ENCODE measurements around the gene STRBP.

The STRBP gene

DNA sequence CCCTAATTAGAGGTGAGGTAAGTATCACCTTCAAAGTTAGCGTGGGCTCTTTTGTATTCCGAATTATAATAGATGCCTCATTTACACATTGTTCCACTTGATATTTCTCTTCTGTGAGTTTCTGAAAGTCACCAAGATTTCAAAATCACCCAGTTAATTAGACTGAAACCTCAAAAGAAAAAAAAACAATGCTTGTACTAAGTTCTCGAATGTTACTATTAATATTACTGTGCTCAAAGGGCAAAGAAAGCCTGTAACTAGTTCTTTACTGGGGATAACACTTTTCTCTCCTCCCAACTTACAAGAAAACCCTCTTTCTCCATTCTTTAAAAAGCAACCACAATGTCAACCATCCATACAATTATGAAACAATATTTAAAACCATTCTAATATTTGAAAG lies 98.5 kb downstream of the STRBP start:
- TF ChIP-seq, protein P1, sequence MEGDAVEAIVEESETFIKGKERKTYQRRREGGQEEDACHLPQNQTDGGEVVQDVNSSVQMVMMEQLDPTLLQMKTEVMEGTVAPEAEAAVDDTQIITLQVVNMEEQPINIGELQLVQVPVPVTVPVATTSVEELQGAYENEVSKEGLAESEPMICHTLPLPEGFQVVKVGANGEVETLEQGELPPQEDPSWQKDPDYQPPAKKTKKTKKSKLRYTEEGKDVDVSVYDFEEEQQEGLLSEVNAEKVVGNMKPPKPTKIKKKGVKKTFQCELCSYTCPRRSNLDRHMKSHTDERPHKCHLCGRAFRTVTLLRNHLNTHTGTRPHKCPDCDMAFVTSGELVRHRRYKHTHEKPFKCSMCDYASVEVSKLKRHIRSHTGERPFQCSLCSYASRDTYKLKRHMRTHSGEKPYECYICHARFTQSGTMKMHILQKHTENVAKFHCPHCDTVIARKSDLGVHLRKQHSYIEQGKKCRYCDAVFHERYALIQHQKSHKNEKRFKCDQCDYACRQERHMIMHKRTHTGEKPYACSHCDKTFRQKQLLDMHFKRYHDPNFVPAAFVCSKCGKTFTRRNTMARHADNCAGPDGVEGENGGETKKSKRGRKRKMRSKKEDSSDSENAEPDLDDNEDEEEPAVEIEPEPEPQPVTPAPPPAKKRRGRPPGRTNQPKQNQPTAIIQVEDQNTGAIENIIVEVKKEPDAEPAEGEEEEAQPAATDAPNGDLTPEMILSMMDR (conservative IDR thresholded peaks at IDR 0.05; ENCODE audit: control insufficient read depth, insufficient read depth, low read depth, low read length): no peak
- H3K4me3 ChIP-seq (ENCODE audit: control insufficient read depth, low read depth, low read length): no peak overlapping the region
- no peak for DNase-seq (ENCODE audit: low read depth)

DNA sequence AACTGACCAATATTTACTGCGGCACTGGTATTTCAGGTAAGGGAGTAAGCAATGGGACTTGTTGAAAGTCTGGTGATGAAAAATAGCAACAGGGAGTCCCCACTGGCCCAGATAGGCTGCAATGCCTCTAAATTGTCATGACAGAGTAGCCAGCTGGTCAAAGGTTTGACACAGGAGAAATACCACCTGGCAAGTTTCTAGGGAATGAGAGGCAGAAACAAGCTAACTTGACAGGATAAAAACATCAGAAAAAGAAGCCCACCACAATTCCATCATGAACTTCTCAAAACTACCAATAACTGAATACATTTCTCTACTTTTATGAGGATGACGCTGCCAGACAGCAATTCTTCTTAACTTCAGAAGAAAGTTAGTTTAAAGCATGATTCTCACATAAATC lies 99.8 kb downstream of the STRBP start:
- DNase-seq (ENCODE audit: low read depth): no peak
- H3K4me3 ChIP-seq (ENCODE audit: control insufficient read depth, low read depth, low read length): no peak overlapping the region
- TF ChIP-seq, protein P1 (conservative IDR thresholded peaks at IDR 0.05; ENCODE audit: control insufficient read depth, insufficient read depth, low read depth, low read length): no peak

DNA sequence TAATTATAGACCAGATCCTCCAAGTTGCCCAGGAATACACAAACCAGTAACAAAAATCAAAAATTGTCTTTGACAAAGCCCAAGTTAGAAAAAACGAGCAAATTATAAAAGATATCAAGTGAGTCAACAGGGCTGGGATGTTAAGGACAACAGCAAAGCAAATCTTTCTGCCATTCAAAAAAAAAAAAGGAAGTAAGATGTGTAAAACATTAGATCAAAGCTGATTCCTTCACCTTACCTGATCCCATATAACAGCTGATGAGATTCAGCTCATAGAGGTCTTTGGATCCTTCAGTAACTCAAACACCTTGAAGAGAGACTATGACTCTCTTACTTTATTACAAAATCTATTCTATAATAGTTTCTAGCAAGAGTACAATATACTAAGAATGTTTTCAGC lies 100.9 kb downstream of the STRBP start:
- TF ChIP-seq, protein P1 (conservative IDR thresholded peaks at IDR 0.05; ENCODE audit: control insufficient read depth, insufficient read depth, low read depth, low read length): no peak
- no peak overlapping the region for H3K4me3 ChIP-seq (ENCODE audit: control insufficient read depth, low read depth, low read length)

DNA sequence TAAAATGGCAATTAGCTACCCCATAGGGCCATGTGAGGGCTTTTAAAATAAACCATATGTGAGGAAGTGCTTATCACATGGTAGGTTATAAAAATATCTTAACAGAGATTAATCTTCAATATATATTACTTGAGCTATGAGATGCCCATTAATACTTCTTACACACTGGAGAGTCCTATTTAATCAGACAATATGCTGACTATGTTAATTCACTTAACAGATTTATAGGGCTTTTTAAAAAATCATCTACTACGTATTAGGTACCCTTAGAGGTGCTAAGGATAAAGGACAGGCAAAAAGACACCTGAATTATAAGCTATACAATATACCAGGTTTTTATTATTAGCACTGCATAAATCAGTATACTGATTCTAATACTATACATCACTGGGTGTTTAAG lies 102.6 kb downstream of the STRBP start:
- TF ChIP-seq, protein P1 (conservative IDR thresholded peaks at IDR 0.05; ENCODE audit: control insufficient read depth, insufficient read depth, low read depth, low read length): no peak
- no peak for DNase-seq (ENCODE audit: low read depth)
- no peak overlapping the region for H3K4me3 ChIP-seq (ENCODE audit: control insufficient read depth, low read depth, low read length)

More for the DNA sequence above, 100.9 kb downstream of the STRBP start:
- no peak for DNase-seq (ENCODE audit: low read depth)

DNA sequence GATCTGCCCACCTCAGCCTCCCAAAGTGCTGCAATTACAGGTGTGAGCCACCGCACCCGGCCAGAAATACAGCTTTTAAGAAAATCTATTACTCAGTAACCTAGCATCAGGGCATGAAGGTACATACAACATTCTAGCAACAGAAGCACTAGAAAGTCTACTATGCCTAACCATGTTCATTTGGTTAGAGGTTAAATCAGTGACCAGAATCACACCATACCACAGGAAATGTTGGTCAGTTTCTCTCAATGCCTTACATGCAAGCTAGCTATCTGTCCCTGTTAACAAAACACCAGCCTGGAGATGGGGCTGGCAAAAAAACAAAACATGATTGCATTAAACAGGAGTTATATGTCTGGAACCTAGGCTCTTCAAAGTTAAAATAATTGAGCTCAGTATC lies 104.1 kb downstream of the STRBP start:
- DNase-seq (ENCODE audit: low read depth): no peak
- TF ChIP-seq, protein P1 (conservative IDR thresholded peaks at IDR 0.05; ENCODE audit: control insufficient read depth, insufficient read depth, low read depth, low read length): no peak
- no peak overlapping the region for H3K4me3 ChIP-seq (ENCODE audit: control insufficient read depth, low read depth, low read length)

DNA sequence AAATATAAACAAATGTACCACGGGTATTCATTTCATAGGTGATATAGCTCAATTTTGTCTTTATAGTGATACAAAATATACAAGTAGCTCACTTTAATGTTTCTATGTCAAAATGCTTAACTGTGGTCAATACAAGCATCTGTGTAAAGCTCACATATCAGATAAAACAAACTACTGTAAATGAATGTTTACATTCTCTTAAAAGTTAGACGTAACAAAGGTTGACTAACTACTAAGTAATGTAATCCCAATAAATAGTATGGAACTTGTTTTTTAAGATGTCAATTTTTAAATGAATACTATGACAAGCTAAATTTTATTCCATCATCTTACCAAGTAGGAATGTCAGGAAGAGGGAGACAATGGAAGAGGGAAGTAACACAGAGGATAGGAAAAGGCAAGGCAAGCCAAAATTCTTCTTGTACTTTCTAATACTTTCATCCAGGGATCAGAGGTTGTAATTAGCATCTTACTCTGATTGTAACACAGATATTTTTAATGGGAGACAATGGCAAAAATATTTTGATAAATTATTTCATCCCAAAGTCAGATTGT lies 105.5 kb downstream of the STRBP start:
- H3K4me3 ChIP-seq (ENCODE audit: control insufficient read depth, low read depth, low read length): no peak overlapping the region
- no peak for DNase-seq (ENCODE audit: low read depth)
- TF ChIP-seq, protein P1 (conservative IDR thresholded peaks at IDR 0.05; ENCODE audit: control insufficient read depth, insufficient read depth, low read depth, low read length): no peak

DNA sequence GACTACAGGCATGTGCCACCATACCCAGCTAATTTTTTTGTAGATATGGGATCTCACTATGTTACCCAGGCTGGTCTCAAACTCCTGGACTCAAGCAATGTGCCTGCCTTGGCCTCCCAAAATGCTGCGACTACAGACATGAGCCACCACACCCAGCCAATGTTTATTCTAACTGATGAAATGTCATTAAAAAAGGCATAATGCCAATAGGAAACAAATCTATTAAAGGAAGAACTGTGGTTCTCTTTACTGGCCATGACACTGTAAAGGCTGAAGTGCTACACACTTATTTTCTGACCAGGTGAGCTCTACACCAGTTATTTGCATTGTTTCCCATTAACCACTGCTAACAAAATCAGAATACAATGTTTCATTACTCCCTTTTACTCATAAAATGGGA lies 106.0 kb downstream of the STRBP start:
- TF ChIP-seq, protein P1 (conservative IDR thresholded peaks at IDR 0.05; ENCODE audit: control insufficient read depth, insufficient read depth, low read depth, low read length): no peak
- no peak overlapping the region for H3K4me3 ChIP-seq (ENCODE audit: control insufficient read depth, low read depth, low read length)
- DNase-seq (ENCODE audit: low read depth): no peak
